NT2/D1 (cell line): ENCODE data around the gene IGF1R.

Experiments used
- DNase-seq: peaks from one replicate; pipeline ENCODE4 v3.0.0-alpha.2; 2011; ENCODE audit warnings: low read depth, low spot score
- H3K27me3 ChIP-seq: 2 replicates; pipeline ENCODE4 v1.6.0; 2011; ENCODE audit warnings: mild to moderate bottlenecking; ENCODE audit not compliant: insufficient read length, insufficient read depth
- H3K36me3 ChIP-seq: 2 replicates; pipeline ENCODE4 v1.6.1; 2011; ENCODE audit warnings: mild to moderate bottlenecking, low read length, mixed read lengths; ENCODE audit not compliant: insufficient read depth, insufficient read length
- H3K4me1 ChIP-seq: 2 replicates; pipeline ENCODE4 v1.5.1; 2011; ENCODE audit not compliant: insufficient read depth, insufficient read length
- H3K4me3 ChIP-seq: 2 replicates; pipeline ENCODE4 v1.5.1; 2011; ENCODE audit warnings: low read depth; ENCODE audit not compliant: insufficient read length
- H3K9ac ChIP-seq: 2 replicates; pipeline ENCODE4 v1.6.0; 2011; ENCODE audit warnings: low read depth; ENCODE audit not compliant: insufficient read length
- H3K9me3 ChIP-seq: 2 replicates; pipeline ENCODE4 v1.5.1; 2011; ENCODE audit warnings: mild to moderate bottlenecking, low read length; ENCODE audit not compliant: insufficient read depth
- SUZ12 ChIP-seq: IDR thresholded peaks from 2 replicates; pipeline ENCODE4 v1.6.1; 2011; ENCODE audit not compliant: insufficient read length, insufficient read depth; ENCODE audit errors: extremely low read depth
- YY1 ChIP-seq: IDR thresholded peaks from 2 replicates; pipeline ENCODE4 v1.6.1; 2011; ENCODE audit not compliant: insufficient read length, insufficient read depth
- ZNF274 ChIP-seq: IDR thresholded peaks from 2 replicates; pipeline ENCODE4 v1.6.1; 2011; ENCODE audit warnings: mild to moderate bottlenecking, low read depth, low read length

The IGF1R gene

DNA sequence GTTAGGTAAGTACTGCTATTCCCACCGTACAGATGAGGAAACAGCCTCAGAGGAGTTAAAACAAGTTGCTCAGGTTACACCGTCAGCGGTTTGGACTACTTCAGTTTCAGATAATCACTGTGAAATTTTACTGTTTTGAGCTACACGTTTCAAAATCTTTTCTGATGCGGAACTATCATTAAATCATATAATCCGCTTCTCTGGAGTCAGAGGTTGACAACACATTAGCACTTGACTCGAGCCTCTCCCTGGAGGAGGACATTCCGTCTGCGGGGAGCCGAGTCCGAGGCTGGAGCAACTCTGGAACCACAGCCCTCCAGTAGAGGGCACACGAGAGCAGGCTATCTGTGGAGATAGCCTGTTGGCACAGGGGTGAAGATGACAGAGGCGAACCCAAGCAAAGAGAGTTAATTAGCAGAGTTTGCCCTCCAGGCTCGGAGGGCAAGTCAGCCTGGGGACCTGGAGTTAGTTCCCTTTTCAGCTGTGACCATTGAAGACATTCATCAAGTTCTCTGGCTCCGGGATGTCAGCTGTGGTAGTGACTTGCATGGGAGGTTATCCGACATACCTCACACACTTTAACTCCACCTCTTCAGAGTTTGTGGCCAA, 131.2 kb downstream of the IGF1R start:
- H3K4me3 ChIP-seq = no peak overlapping the region
- no peak overlapping the region for H3K9ac ChIP-seq

DNA sequence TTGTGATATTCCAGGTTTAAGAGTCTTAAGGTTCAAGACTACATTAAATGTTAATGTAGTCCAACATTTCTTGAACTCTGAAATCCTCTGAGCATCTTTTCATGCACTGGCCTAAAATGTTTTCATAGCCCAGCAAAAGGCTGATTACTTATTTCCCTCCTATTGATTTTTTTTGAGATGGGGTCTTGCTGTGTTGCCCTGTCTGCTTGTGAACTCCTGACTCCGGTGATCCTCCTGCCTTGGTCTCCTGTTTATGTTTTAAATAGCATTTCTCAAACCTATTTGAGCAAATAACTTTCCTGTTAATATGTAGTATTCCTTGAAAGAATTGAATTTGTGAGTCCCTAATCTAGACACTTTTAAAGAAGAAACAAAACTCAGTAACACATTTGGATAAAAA, 133.5 kb downstream of the IGF1R start:
- no peak for DNase-seq
- peaks cover 2% of the 10 kb centered on the region for H3K4me1 ChIP-seq
- TF ChIP-seq YY1 = no peak
- TF ChIP-seq ZNF274 = no peak
- no peak for TF ChIP-seq SUZ12

More for the DNA sequence above, 131.2 kb downstream of the IGF1R start:
- Histone ChIP-seq H3K9me3 (no peaks in the 10 kb centered on the region), H3K4me1 (peaks cover 8% of the 10 kb centered on the region), H3K27me3 (no peaks in the 10 kb centered on the region), H3K36me3 (peaks cover 3% of the 10 kb centered on the region)
- TF ChIP-seq YY1 (no peak), ZNF274 (no peak), SUZ12 (no peak)
- peak; percentile 80 for DNase-seq

GRCh38 chr15:98782801-98783200, 134.5 kb downstream of the IGF1R start:
- DNase-seq = no peak
- TF ChIP-seq ZNF274 (no peak), SUZ12 (no peak), YY1 (no peak)
- no peaks in the 10 kb centered on the region for H3K27me3 ChIP-seq
- H3K9me3 ChIP-seq = no peaks in the 10 kb centered on the region
- H3K36me3 ChIP-seq = no peaks in the 10 kb centered on the region
- H3K4me3 ChIP-seq = no peak overlapping the region
- no peak overlapping the region for H3K9ac ChIP-seq
- H3K4me1 ChIP-seq = peaks cover 2% of the 10 kb centered on the region

More for the DNA sequence above, 133.5 kb downstream of the IGF1R start:
- Histone ChIP-seq H3K27me3 (no peaks in the 10 kb centered on the region), H3K9ac (no peak overlapping the region), H3K4me3 (no peak overlapping the region), H3K36me3 (peaks cover 3% of the 10 kb centered on the region), H3K9me3 (no peaks in the 10 kb centered on the region)

DNA sequence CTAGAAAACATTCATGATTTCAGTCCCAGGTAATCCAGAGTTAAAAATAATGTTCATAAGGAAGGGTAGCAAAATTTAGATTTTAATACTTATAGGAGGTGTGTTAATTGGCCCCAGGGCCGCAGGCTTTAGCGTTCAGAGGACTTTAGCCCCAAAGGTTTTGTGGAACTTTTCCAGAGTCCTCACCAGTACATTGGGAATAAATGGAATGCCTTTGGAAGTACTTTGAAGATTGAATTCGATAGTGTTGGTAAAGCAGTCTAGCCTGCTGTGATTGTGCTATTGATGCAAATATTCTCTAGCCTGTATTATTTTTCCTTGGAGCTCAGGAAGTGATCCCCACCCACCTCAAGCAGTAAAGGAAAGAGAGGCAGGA, 137.1 kb downstream of the IGF1R start:
- peaks cover 4% of the 10 kb centered on the region for H3K4me1 ChIP-seq
- DNase-seq = no peak
- no peaks in the 10 kb centered on the region for H3K27me3 ChIP-seq
- H3K36me3 ChIP-seq = no peaks in the 10 kb centered on the region
- no peak overlapping the region for H3K9ac ChIP-seq
- no peak for TF ChIP-seq YY1
- TF ChIP-seq SUZ12 = no peak
- TF ChIP-seq ZNF274 = no peak
- no peaks in the 10 kb centered on the region for H3K9me3 ChIP-seq
- H3K4me3 ChIP-seq = no peak overlapping the region

- Histone ChIP-seq H3K9ac (no peak overlapping the region), H3K27me3 (no peaks in the 10 kb centered on the region), H3K4me1 (peaks cover 4% of the 10 kb centered on the region), H3K9me3 (no peaks in the 10 kb centered on the region), H3K4me3 (no peak overlapping the region), H3K36me3 (no peaks in the 10 kb centered on the region)
- DNase-seq = peak; percentile 57
- TF ChIP-seq ZNF274 (no peak), YY1 (no peak), SUZ12 (no peak)
Observed at GRCh38 chr15:98785807-98786621, 137.7 kb downstream of the IGF1R start.

GRCh38 chr15:98786717-98787116, 138.4 kb downstream of the IGF1R start:
- Histone ChIP-seq H3K9ac (no peak overlapping the region), H3K4me3 (no peak overlapping the region), H3K27me3 (no peaks in the 10 kb centered on the region), H3K9me3 (no peaks in the 10 kb centered on the region), H3K36me3 (no peaks in the 10 kb centered on the region), H3K4me1 (peaks cover 4% of the 10 kb centered on the region)
- TF ChIP-seq YY1 (no peak), ZNF274 (no peak), SUZ12 (no peak)
- no peak for DNase-seq

- no peak for DNase-seq
- no peaks in the 10 kb centered on the region for H3K9me3 ChIP-seq
- no peaks in the 10 kb centered on the region for H3K36me3 ChIP-seq
- peaks cover 4% of the 10 kb centered on the region for H3K4me1 ChIP-seq
- TF ChIP-seq ZNF274 = no peak
- TF ChIP-seq SUZ12 = no peak
- TF ChIP-seq YY1 = no peak
- H3K9ac ChIP-seq = no peak overlapping the region
- no peaks in the 10 kb centered on the region for H3K27me3 ChIP-seq
- H3K4me3 ChIP-seq = no peak overlapping the region
Observed at GRCh38 chr15:98787194-98787593, 138.9 kb downstream of the IGF1R start.
